Measurements from ENCODE around the gene PLCL1.

The PLCL1 gene

DNA sequence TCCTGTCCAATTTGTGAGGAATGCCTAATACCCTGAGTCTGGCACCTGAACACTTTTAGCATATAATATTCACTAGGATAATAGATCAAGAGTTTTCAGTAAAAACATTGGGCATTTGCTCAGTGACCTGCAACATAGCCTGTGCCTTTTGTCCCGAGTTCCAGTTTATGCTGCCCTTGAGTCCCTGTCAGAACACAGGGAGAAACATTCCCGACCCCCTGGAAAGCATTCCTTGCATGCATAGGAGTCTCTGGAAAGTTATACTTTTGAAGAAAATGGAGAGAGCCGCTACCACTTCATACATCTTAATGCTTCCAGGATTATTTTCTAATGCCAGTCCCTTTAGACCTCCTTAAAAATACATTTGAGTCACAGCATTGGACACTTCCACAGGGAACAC lies 107.3 kb downstream of the PLCL1 start:
- no peak for DNase-seq (ENCODE audit: low spot score)
- no peak for TF ChIP-seq CTCF (IDR thresholded peaks at IDR 0.05; ENCODE audit: borderline replicate concordance, control extremely low read depth, extremely low read depth, insufficient read depth, missing control alignments)
- in situ Hi-C loops (cut with MboI; ENCODE audit: low sequenced_read_pairs, unreplicated experiment): no loop called here

DNA sequence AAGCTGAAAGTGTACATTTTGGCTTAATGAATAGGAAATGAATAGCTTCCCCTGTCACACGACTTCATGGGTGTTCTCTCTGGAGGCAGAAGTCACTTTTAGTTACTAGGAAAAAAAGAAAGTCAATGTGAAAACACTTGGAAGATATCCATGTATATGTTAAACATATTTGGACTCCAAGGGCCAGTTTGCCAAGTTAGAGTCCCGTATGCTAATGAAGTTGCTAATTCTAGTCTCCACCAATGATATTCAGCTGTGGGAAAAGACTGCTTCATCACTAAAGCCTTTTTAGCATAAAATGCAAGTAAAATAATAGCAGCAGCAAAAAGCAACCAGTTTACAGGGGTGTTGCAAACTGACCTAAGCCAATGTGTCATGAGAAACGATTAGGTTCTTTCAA lies 108.7 kb downstream of the PLCL1 start:
- TF ChIP-seq CTCF (IDR thresholded peaks at IDR 0.05; ENCODE audit: borderline replicate concordance, control extremely low read depth, extremely low read depth, insufficient read depth, missing control alignments): no peak
- no peak for DNase-seq (ENCODE audit: low spot score)
- in situ Hi-C loops (cut with MboI; ENCODE audit: low sequenced_read_pairs, unreplicated experiment): no loop called here

GRCh38 chr2:197914778-197915177 lies 110.4 kb downstream of the PLCL1 start:
- TF ChIP-seq CTCF (IDR thresholded peaks at IDR 0.05; ENCODE audit: borderline replicate concordance, control extremely low read depth, extremely low read depth, insufficient read depth, missing control alignments): no peak
- no peak for DNase-seq (ENCODE audit: low spot score)
- in situ Hi-C loops (cut with MboI; ENCODE audit: low sequenced_read_pairs, unreplicated experiment): no loop called here

DNA sequence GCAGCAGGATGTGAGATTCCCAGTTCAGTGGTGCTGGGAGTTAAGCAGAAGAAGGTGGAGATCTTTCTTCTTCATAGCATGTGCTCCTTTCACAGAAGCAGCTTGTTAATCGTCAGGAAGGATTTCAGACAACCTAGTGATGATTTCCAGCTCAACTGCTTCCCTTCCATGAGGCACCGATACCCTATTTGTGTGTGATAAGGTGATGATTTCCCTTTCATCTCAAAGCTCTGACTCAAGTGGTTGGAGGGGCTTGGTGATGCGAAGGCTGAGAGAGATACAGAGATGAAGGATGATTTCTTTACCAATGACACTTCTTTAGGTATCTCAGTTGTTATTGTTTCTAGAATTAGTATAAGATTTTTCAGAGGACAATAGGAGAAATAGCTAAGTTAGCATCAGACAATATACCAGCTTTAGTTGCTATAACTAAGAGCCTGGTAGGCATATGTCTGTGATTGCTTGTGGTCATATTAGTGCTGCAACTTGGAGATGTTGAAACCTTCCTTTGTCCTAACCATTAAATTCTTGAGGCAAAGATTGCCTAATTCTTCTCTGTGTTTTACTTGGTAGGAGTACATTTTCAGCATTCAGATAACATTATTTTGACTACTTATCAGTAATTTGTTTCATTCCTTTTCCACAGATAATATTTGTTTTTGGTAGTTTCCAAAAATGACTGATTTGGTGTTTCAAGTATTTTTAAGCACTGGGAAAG lies 111.3 kb downstream of the PLCL1 start:
- in situ Hi-C loops (cut with MboI; ENCODE audit: low sequenced_read_pairs, unreplicated experiment): no loop called here
- no peak for DNase-seq (ENCODE audit: low spot score)
- no peak for TF ChIP-seq CTCF (IDR thresholded peaks at IDR 0.05; ENCODE audit: borderline replicate concordance, control extremely low read depth, extremely low read depth, insufficient read depth, missing control alignments)

GRCh38 chr2:197919487-197919886 lies 115.1 kb downstream of the PLCL1 start:
- no peak for TF ChIP-seq CTCF (IDR thresholded peaks at IDR 0.05; ENCODE audit: borderline replicate concordance, control extremely low read depth, extremely low read depth, insufficient read depth, missing control alignments)
- in situ Hi-C loops (cut with MboI; ENCODE audit: low sequenced_read_pairs, unreplicated experiment): no loop called here
- no peak for DNase-seq (ENCODE audit: low spot score)

DNA sequence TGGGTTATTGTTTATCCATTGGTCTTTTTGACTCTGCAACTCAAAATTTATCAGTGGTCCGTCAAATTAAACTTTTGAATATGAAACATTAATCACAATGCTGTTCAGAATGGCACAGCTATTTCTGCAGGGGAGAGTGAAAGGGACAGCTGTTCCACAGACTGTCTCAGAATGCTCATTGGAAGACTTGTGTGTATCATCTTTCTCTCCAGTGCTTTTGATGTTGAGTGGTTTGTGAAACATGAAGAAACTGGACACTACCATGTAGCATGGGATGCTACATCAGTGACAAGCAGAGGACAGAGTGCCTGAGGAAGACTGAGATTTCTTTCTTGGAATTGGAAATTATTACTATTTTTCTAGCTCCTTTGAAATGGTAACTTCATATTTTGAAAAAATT lies 115.7 kb downstream of the PLCL1 start:
- no peak for TF ChIP-seq CTCF (IDR thresholded peaks at IDR 0.05; ENCODE audit: borderline replicate concordance, control extremely low read depth, extremely low read depth, insufficient read depth, missing control alignments)
- DNase-seq (ENCODE audit: low spot score): no peak
- in situ Hi-C loops (cut with MboI; ENCODE audit: low sequenced_read_pairs, unreplicated experiment): no loop called here

All from GM13976 (cell line).